CD8-positive, alpha-beta memory T cell (primary cell): ENCODE results near the gene CEP170B. TPM values are rescaled to one million over a fixed set of nuclear protein-coding genes. Genes with fewer than 3 reads are reported as not detected.

Source experiments
- CTCF ChIA-PET: fragments of 350-600 bp; sonication (Branson Sonifier 250); formaldehyde crosslinking; loops from one replicate; lab custom pipeline; 2021; ENCODE audit warnings: antibody characterized with exemption; lab: Charles Lee
- POLR2A ChIA-PET: fragments of 350-600 bp; sonication (Branson Sonifier 250); formaldehyde crosslinking; loops from one replicate; lab custom pipeline; 2021; ENCODE audit warnings: antibody characterized with exemption; lab: Charles Lee
- DNase-seq, 5 donors: peaks; one replicate each; pipeline versions ENCODE4 v3.0.0 to v3.0.0-alpha.2; 2020 to 2022; ENCODE audit warnings: mixed read lengths in 1 of 5
- H3K27ac ChIP-seq: one replicate; pipeline ENCODE4 v1.7.0; 2013; ENCODE audit warnings: low read depth, mild to moderate bottlenecking, low read length, moderate library complexity
- H3K27me3 ChIP-seq: 2 replicates; pipeline ENCODE4 v1.7.0; 2013; ENCODE audit warnings: low read length, mild to moderate bottlenecking; ENCODE audit not compliant: insufficient read depth, poor library complexity, severe bottlenecking
- H3K36me3 ChIP-seq: 2 replicates; pipeline ENCODE4 v1.7.0; 2013; ENCODE audit warnings: mild to moderate bottlenecking, low read length, moderate library complexity; ENCODE audit not compliant: insufficient read depth
- H3K4me1 ChIP-seq: 2 replicates; pipeline ENCODE4 v1.7.0; 2013; ENCODE audit warnings: mild to moderate bottlenecking, low read length, moderate library complexity; ENCODE audit not compliant: insufficient read depth
- H3K4me3 ChIP-seq: 2 replicates; pipeline ENCODE4 v1.7.0; 2013; ENCODE audit warnings: mild to moderate bottlenecking, low read length
- H3K9me3 ChIP-seq: 2 replicates; pipeline ENCODE4 v1.7.0; 2013; ENCODE audit warnings: mild to moderate bottlenecking, low read length
- H3K27ac Mint-ChIP-seq, 8 donors: one replicate each; pipeline ENCODE4 v1.8.0; 2020 to 2021; ENCODE audit warnings: mixed read lengths in 8 of 8, mild to moderate bottlenecking in 6 of 8, inconsistent platforms in 3 of 8, moderate library complexity in 3 of 8
- H3K27me3 Mint-ChIP-seq, 2 donors: one replicate each; pipeline ENCODE4 v1.8.0; 2020 to 2021; ENCODE audit warnings: mixed read lengths in 2 of 2, mild to moderate bottlenecking in 1 of 2, moderate library complexity in 1 of 2
- H3K36me3 Mint-ChIP-seq, 3 donors: one replicate each; pipeline ENCODE4 v1.8.0; 2020 to 2021; ENCODE audit warnings: mixed read lengths in 3 of 3, inconsistent platforms in 1 of 3, mild to moderate bottlenecking in 1 of 3
- H3K4me1 Mint-ChIP-seq, 3 donors: one replicate each; pipeline ENCODE4 v1.8.0; 2020 to 2021; ENCODE audit warnings: mixed read lengths in 3 of 3, inconsistent platforms in 1 of 3, mild to moderate bottlenecking in 1 of 3
- H3K4me3 Mint-ChIP-seq, 7 donors: one replicate each; pipeline ENCODE4 v1.8.0; 2020 to 2021; ENCODE audit warnings: mixed read lengths in 7 of 7, mild to moderate bottlenecking in 6 of 7, moderate library complexity in 4 of 7, inconsistent platforms in 2 of 7
- H3K9me3 Mint-ChIP-seq, 5 donors: one replicate each; pipeline ENCODE4 v1.8.0; 2020 to 2022; ENCODE audit warnings: mixed read lengths in 5 of 5, mild to moderate bottlenecking in 3 of 5, moderate library complexity in 2 of 5, inconsistent platforms in 1 of 5
- polyA plus RNA-seq: library from polyadenylated mRNA; unstranded; fragments of 300-500 nt; fragmentation: Illumina TruSeq; gene quantifications from one replicate; pipeline ENCODE4 v1.2.3, GENCODE V29; 2021
- total RNA-seq, 2 experiments: library from RNA; stranded (reverse); gene quantifications; one replicate each; pipeline ENCODE4 v1.2.3, GENCODE V29; 2021

Gene CEP170B
- total and polyA plus RNA-seq, 3 experiments from 2014 or later: 6.4 to 6.7 TPM; not detected in 1

DNA sequence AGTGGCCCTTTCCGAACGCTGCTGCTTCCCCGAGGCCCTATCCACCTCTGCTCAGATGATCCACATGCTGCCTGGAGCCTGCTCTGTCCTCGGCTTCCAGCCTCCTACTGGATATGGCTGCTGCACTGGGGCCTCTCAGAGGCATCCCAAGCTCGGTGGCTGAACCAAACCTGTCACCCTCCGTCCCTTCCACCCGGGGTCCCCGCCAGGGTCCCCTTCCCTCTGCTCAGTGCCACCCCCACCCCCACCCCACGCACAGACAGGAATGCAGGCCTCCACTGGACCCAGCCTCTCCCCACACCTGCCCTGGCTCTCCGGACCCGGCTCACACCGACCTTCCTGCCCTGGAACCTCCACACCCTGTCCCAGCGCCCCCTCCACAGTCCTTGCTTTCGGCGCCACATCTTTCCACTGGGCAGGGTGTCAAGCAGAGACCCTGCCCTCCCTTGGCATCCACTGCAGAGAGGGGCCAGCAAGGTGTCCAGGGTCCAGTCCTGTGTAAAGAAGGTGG lies 6.1 kb downstream of the CEP170B start:
- Histone ChIP-seq H3K27me3 (no peaks in the 10 kb centered on the region), H3K9me3 (no peaks in the 10 kb centered on the region), H3K4me1 (peaks cover 5% of the 10 kb centered on the region), H3K4me3 (no peak overlapping the region), H3K36me3 (no peaks in the 10 kb centered on the region), H3K27ac (no peak overlapping the region)
- CTCF ChIA-PET: interaction anchor here (2.1 kb wide), 1 partner anchor 102 kb away, joined by 9 read pairs; no protein-coding TSS in a partner anchor
- POLR2A ChIA-PET: no interaction called here
- DNase-seq: no peak
- H3K9me3 Mint-ChIP-seq: no peaks in the 10 kb centered on the region
- no peaks in the 10 kb centered on the region for H3K36me3 Mint-ChIP-seq
- H3K27me3 Mint-ChIP-seq: peaks cover 12 to 18% of the 10 kb centered on the region in 2 donors
- peaks cover 0 to 16% (median 0%) of the 10 kb centered on the region in 3 donors for H3K4me1 Mint-ChIP-seq
- H3K27ac Mint-ChIP-seq: no peak overlapping the region
- no peak overlapping the region for H3K4me3 Mint-ChIP-seq

DNA sequence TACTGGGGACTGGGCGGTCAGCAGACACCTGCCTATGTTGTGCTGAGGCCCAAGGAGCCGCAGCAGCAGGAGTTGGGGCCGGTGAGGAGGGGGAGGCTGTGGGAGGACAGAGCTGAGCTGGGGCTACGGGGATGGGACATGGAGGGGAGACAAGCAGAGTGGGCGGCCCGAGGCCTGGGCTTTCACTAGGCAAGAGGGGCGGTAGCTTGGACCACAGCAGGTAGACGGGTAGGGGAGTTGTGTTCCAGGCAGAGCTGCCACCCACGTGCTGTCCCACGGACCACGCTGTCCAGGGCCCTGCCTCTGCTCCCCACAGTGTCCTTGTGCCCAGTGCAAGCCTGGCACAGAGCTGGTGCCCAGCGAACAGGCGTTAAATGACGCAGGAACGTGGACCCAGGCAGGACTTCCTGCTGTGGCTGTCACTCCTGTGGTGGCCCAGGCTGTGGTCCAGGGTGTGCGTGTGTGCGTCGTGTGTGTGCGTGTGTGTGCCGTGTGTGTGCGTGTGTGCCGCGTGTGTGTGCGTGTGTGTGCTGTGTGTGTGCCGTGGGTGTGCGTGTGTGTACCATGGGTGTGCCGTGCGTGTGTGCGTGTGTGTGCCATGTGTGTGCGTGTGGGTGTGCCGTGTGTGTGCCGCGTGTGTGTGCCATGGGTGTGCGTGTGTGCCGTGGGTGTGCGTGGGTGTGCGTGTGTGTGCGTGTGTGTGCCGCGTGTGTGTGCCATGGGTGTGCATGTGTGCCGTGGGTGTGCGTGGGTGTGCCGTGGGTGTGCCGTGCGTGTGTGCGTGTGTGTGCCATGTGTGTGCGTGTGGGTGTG lies 6.8 kb downstream of the CEP170B start:
- no peaks in the 10 kb centered on the region for H3K4me1 ChIP-seq
- Mint-ChIP-seq H3K9me3 (no peaks in the 10 kb centered on the region), H3K4me1 (peaks cover 0 to 10% (median 0%) of the 10 kb centered on the region in 3 donors), H3K27me3 (peaks cover 12 to 14% of the 10 kb centered on the region in 2 donors), H3K4me3 (no peak overlapping the region), H3K36me3 (no peaks in the 10 kb centered on the region), H3K27ac (no peak overlapping the region)
- H3K4me3 ChIP-seq: no peak overlapping the region
- no peak overlapping the region for H3K27ac ChIP-seq
- ChIA-PET POLR2A (no interaction called here), CTCF (interaction anchor here (2.1 kb wide), 1 partner anchor 103 kb away, joined by 9 read pairs; no protein-coding TSS in a partner anchor)
- no peak for DNase-seq
- H3K36me3 ChIP-seq: no peaks in the 10 kb centered on the region
- H3K9me3 ChIP-seq: no peaks in the 10 kb centered on the region
- H3K27me3 ChIP-seq: no peaks in the 10 kb centered on the region

DNA sequence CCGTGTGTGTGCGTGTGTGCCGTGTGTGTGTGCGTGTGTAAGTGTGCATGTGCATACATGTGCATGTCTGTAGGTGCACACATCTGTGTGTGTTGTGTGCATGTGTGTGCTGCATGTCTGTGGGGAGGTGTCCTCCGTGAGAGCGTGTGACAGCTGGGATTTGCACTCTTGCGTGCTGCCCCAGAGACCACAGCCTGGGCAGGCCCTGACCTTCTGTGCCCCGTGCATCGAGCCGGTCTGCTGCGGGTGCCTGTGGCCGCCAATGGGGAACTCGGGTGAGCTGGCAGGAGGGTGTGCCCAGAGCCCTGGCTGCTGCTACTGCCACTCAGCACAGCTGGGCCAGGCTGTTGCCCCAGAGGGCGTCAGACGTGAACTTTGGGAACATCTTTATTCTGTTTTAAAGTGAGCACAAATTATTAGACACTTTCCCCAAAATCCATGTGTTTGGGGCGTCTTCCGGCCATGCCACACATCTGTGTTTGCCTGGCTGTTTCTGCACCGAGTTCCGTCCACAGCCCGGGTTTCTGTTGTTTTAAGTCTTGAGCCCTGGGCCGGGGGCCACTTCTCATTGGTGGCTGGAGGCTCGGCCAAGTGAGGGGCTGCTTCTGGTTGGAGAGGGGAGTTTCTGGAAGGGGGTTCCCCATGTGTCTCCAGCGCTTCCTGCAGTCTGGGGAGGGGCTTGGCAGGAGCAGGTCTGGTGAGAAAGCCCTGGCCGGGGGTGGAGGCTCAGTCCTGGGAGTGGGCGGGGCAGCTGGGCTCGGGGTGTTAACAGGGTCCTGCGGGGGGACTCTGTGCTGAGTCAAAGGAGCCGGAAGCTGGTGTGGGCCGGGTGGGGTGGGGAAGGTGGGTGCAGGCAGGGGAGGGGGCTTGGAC lies 7.6 kb downstream of the CEP170B start:
- Mint-ChIP-seq H3K27me3 (peaks cover 7 to 8% of the 10 kb centered on the region in 2 donors), H3K4me1 (peaks cover 0 to 5% (median 0%) of the 10 kb centered on the region in 3 donors), H3K4me3 (peak overlapping the region in 1 of 7 donors; percentile 48), H3K27ac (no peak overlapping the region), H3K36me3 (no peaks in the 10 kb centered on the region), H3K9me3 (no peaks in the 10 kb centered on the region)
- no peaks in the 10 kb centered on the region for H3K36me3 ChIP-seq
- H3K27me3 ChIP-seq: no peaks in the 10 kb centered on the region
- ChIA-PET POLR2A (interaction anchor here (0.6 kb wide), 1 partner anchor 69 kb away, joined by 6 read pairs; no protein-coding TSS in a partner anchor), CTCF (no interaction called here)
- no peaks in the 10 kb centered on the region for H3K4me1 ChIP-seq
- no peak overlapping the region for H3K4me3 ChIP-seq
- H3K9me3 ChIP-seq: no peaks in the 10 kb centered on the region
- H3K27ac ChIP-seq: no peak overlapping the region
- no peak for DNase-seq

DNA sequence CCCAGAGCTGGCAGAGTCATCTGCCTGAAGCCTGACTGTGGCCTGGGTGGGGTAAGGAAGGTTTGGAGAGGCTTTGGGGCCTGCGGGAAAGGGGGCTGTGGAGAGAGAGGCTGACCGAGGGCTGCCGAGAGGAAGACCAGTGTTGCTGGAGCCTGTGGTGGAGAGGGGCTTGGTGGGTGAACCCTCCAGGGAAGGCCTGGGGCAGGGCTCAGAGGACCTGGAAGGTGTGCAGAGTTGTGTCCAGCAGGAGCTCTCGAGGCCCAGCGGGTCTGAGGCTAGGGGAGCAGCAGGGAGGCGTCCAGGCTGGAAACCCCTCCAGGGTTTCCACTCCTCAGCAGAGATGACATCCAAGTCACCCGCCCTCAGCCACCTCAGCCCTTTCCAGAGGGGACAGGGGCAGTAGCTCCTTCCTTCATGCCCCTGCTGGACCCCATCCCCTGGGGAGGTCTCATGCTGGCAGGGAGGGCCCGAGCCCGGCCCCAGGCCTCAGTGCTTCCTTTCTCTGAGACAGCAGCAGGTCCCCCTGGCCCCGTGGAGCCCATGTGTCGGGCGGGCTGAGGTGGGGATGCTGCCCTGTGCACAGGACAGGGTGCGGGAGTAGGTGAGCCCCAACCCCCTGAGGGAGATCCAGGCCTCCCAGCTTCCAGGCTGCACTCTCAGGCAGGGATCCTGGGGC lies 8.4 kb downstream of the CEP170B start:
- peaks cover 0 to 5% (median 0%) of the 10 kb centered on the region in 3 donors for H3K4me1 Mint-ChIP-seq
- no peak for DNase-seq
- H3K9me3 ChIP-seq: no peaks in the 10 kb centered on the region
- no peak overlapping the region for H3K4me3 Mint-ChIP-seq
- H3K27me3 Mint-ChIP-seq: peaks cover 3 to 5% of the 10 kb centered on the region in 2 donors
- no peak overlapping the region for H3K27ac Mint-ChIP-seq
- H3K27ac ChIP-seq: no peak overlapping the region
- ChIA-PET CTCF (no interaction called here), POLR2A (no interaction called here)
- H3K9me3 Mint-ChIP-seq: no peaks in the 10 kb centered on the region
- no peaks in the 10 kb centered on the region for H3K36me3 Mint-ChIP-seq
- no peaks in the 10 kb centered on the region for H3K36me3 ChIP-seq
- H3K27me3 ChIP-seq: no peaks in the 10 kb centered on the region
- H3K4me3 ChIP-seq: no peak overlapping the region
- H3K4me1 ChIP-seq: no peaks in the 10 kb centered on the region

DNA sequence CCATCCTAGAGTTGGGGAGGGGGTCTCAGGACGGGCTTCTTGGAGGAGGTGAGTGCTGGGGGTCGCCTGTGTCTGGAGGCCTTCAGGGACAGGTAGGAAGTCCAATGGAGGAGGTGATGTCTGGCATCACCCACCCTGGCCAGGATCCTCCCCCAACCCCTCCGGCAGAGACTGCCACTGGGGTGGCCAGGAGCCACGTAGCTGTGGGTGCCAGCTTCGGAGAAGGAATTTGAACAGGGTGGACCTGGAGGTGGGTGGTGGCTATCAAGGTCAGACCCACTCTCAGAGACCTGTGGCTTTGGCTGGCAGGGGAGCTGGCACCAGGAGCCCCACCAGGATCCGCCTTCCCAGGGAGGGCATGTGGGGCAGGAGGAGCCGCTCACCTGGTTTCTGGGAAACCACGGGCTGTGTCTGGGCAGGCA lies 9.1 kb downstream of the CEP170B start:
- Histone ChIP-seq H3K27me3 (no peaks in the 10 kb centered on the region), H3K9me3 (no peaks in the 10 kb centered on the region), H3K4me3 (no peak overlapping the region), H3K4me1 (no peaks in the 10 kb centered on the region), H3K36me3 (no peaks in the 10 kb centered on the region), H3K27ac (no peak overlapping the region)
- DNase-seq: no peak
- H3K27me3 Mint-ChIP-seq: peaks cover under 1 to 5% of the 10 kb centered on the region in 2 donors
- H3K4me3 Mint-ChIP-seq: no peak overlapping the region
- H3K27ac Mint-ChIP-seq: no peak overlapping the region
- POLR2A ChIA-PET: no interaction called here
- H3K36me3 Mint-ChIP-seq: no peaks in the 10 kb centered on the region
- H3K9me3 Mint-ChIP-seq: no peaks in the 10 kb centered on the region
- CTCF ChIA-PET: no interaction called here
- peaks cover 0 to 5% (median 0%) of the 10 kb centered on the region in 3 donors for H3K4me1 Mint-ChIP-seq

DNA sequence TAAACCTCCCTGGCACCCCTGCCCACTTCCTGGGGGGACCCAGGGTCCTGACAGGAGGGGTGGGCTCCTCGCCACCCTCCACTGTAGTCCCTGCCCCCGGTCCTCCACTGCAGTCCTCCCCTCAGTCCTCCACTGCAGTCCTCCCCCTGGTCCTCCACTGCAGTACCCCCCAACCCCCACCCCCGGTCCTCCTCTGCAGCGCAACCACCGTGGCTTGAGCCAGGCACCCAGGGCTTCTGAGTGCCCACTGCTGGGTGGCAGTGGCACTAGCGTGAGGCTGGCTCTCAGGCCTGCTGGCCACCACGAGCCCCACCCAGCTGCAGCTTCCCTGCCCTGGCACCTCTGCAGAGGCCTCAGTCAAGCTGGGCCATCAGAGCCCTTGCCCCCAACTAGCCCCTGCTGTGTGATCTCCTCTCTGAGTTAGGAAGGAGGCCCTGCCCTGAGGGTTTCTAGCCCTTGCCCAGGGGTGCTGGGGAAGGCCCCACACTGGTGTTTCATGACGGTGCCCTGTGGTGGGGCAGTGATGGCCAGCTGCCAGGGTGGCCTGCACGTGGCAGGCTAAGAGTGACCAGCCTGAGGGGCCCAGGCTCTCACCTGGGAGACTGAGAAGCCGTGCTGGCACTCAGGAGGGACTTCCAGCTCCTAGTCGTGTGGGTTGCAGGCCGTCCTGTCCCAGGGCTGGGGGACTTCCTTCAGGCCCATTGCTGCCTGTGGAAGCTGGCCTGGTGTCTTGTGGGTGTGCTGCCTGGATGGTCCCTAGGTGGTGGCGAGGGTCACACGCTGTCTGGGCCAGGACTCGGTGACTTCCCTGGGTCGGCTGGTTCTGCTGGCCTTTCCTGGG lies 9.7 kb downstream of the CEP170B start:
- Histone ChIP-seq H3K27ac (no peak overlapping the region), H3K4me3 (no peak overlapping the region), H3K4me1 (no peaks in the 10 kb centered on the region), H3K36me3 (no peaks in the 10 kb centered on the region), H3K9me3 (no peaks in the 10 kb centered on the region), H3K27me3 (no peaks in the 10 kb centered on the region)
- Mint-ChIP-seq H3K27me3 (peaks cover 0 to 5% of the 10 kb centered on the region in 2 donors), H3K9me3 (no peaks in the 10 kb centered on the region), H3K4me3 (no peak overlapping the region), H3K36me3 (no peaks in the 10 kb centered on the region), H3K4me1 (peaks cover 0 to 5% (median 0%) of the 10 kb centered on the region in 3 donors), H3K27ac (no peak overlapping the region)
- POLR2A ChIA-PET: no interaction called here
- DNase-seq: no peak
- CTCF ChIA-PET: no interaction called here

DNA sequence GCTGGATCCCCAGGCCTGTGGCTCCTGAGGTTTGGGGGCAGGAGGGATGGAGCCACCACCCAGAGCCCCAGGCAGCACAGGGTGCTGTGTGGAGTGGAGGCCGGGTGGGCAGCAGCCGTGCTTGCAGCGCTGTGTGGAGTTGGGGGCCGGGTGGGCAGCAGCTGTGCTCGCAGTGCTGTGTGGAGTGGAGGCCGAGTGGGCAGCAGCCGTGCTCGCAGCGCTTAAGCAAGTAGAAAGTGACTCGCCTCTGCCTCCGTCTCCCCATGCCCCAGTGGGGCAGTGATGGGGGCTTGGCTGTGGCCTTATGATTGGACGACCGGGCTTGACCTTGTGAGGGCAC lies 10.3 kb downstream of the CEP170B start:
- H3K4me1 Mint-ChIP-seq: peaks cover 0 to 5% (median 0%) of the 10 kb centered on the region in 3 donors
- POLR2A ChIA-PET: no interaction called here
- no peaks in the 10 kb centered on the region for H3K9me3 Mint-ChIP-seq
- H3K4me3 ChIP-seq: no peak overlapping the region
- DNase-seq: no peak
- no peak overlapping the region for H3K27ac Mint-ChIP-seq
- no peaks in the 10 kb centered on the region for H3K36me3 ChIP-seq
- no peak overlapping the region for H3K27ac ChIP-seq
- H3K36me3 Mint-ChIP-seq: no peaks in the 10 kb centered on the region
- H3K27me3 Mint-ChIP-seq: peaks cover 0 to 5% of the 10 kb centered on the region in 2 donors
- no peaks in the 10 kb centered on the region for H3K9me3 ChIP-seq
- no peak overlapping the region for H3K4me3 Mint-ChIP-seq
- H3K4me1 ChIP-seq: no peaks in the 10 kb centered on the region
- H3K27me3 ChIP-seq: no peaks in the 10 kb centered on the region
- CTCF ChIA-PET: no interaction called here
